SK-MEL-5 (cell line): ENCODE results near the gene FADS2. TPM values are rescaled to one million over a fixed set of nuclear protein-coding genes. Genes with fewer than 3 reads are reported as not detected.

Experiments
- DNase-seq: peaks from one replicate; pipeline ENCODE4 v3.0.0-alpha.2; 2016; ENCODE audit warnings: low read depth, low spot score
- in situ Hi-C: cut with HindIII; loops from 2 replicates; pipeline ENCODE4 v1.10.0; 2016; ENCODE audit warnings: low sequenced_read_pairs, high pct_unique_total_duplicates, low pct_unique_long_range_greater_than_20kb
- total RNA-seq: library from RNA; depleted of rRNA; stranded (reverse); fragments of >200 nt; shearing (Covaris generic); gene quantifications from 2 replicates; pipeline ENCODE4 v1.2.3, GENCODE V29; 2014

FADS2 gene
- total RNA-seq, 1 experiment from 2014 or later: 0.45 TPM

DNA sequence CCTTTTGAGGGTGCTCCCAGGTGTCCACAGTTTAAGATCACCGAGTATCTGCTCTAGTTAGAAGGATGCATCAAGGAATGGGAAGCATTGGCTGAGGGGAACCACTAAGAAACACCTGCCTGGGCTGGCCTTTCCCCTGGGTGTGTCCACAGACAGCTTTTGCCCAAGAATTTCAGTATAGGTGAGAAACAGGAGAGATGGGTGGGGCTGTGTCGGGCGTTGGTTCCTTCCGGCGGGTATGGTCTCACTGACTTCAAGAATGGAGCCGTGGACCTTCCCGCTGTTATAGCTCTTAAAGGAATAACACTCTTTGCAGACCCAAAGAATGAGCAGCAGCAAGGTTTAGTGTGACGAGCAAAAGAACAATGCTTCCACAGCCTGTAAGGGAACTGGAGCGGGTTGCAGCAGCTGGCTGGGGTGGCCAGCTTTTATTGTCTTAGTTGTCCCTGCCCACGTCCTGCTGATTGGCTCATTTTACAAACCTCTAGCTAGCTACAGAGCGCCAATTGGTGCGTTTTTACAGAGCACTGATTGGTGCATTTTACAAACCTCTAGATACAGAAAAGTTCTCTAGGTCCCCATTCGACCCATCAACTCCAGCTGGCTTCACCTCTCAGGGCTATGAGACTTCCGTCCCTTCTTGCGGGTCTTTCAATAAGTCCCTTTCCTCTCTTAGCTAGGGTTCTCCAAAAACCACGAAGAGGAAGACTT lies 13.7 kb upstream of the FADS2 start:
- peak; percentile 24 for DNase-seq
- in situ Hi-C loops: no loop called here

DNA sequence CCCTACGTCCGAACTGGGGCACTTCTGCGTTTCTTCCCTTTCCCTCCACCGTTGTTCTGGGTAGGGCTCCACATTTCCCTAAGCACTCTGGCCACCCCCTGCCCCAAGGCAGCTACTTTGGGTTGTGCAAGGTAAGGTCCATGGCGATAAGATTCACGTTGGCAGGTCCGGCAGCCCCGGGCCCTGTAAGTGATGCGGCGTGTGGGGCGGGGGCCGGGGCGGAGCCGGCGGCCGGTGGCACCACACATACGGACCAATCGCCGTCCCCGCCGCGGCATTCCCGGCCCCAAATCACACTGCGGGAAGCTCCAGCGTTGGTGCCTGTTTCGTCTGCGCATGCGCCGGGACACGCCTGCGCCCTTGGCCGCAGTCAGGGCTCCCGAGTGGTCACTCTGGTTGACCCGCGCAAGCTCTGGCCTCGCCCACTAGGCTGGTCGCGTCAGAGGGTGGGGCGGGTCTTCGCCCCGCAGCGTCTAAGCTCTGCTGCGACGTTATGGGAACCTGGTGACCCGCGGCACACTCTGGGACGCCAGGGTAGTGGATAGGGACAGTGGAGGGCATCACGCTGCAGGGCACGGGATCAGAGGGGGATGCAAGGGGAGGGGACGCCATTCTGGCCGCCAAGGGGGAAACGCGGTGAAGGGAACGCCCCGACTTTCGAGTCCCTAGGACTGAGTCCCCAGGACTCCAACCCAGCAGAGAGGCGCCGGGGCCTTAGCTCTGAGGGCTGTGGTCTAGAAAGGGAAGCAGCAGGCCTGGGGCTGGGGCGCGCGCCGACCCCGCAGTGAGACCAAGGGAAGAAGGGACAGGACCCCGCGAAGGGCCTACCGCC lies 12.9 kb upstream of the FADS2 start:
- in situ Hi-C loops: no loop called here

DNA sequence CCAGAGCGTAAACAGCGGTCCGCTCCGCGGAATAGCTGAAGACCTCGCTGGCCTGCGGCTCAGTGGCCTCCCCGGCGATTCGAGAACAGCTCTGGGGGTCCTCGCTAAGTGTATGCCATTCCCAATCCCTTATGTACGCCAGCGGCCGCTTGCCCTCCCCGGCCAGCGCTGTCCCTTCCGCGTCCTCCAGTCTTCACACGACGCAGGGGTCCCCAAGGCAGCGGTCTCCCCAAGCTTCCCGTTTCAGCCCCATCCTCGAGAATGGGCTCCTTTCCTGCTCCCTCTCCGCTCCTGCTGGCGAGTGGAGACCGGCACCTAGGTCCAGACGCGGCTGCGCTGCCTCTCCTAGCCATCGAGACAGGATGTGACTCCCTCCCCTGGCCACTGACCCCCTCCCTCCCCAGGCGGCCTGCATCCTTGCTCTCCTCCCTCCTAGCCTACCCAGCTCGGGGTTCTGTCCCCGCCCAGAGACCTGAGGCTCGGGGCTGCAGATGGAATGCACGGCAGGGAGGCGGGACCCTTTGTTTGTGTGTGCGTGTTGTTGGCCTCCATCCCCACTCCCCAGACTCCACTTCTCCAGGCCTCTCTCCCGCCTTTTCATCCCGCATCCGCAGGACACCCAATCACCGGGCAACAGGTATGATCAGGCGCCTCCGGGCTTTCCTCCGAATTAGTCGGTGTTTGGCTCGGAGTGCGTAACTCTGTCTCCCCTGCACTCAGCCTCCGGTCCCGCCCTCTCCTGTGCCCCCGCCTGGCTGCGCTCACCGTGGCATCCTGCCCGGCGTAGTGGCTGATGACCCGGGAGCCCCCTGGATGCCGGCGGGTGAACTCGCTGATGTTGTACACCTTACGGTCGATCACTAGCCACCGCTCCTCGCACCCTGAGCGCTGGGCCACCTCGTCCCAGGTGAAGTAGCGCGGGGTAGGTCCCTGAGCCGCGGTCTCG lies 12.0 kb upstream of the FADS2 start:
- in situ Hi-C loops: no loop called here
- peak; percentile 27 for DNase-seq

More for the DNA sequence above, 12.9 kb upstream of the FADS2 start:
- DNase-seq: peak; percentile 92

DNA sequence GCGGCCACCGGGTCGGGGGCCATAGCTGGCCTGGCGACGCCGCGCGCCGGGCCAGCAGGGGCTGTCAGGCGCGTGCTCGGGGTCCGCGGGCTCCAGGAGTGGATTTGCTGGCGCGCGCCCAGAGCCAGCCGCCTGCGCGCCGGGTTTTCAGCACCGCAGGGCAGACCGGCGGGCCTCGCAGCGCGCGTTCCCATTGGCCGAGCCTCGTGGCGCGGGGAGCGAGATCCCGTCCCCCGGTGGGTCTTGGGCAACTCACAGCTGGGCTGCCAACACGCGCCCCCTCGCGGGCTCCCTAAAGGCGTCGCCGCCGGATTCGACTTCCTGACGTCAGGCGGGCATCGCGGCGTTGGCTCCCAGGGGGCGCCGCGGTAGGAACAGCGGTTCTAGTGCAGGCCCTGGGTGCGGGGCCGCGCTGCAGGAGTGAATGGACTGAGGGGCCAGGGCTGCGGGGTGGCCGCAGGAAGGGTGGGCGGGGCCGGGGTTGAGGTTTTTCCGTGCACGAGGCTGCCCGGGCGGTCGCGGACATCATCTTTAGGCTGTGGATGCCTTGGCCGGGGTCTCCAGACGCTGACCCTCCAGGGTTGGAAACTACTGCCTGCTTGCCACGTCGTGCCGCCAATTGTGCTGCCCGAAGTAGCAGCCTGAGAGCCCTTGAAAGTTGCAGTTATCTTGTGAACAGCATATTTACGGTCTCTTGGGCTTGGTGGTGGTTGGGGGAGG lies 11.2 kb upstream of the FADS2 start, which contains the start of gene FADS1:
TSS of gene FADS1 (minus strand) at position 268 of the 720 bp plus-strand sequence. CDS start at position 194, 74 bp downstream.
- in situ Hi-C loops: no loop called here
- DNase-seq: peak; percentile 83

DNA sequence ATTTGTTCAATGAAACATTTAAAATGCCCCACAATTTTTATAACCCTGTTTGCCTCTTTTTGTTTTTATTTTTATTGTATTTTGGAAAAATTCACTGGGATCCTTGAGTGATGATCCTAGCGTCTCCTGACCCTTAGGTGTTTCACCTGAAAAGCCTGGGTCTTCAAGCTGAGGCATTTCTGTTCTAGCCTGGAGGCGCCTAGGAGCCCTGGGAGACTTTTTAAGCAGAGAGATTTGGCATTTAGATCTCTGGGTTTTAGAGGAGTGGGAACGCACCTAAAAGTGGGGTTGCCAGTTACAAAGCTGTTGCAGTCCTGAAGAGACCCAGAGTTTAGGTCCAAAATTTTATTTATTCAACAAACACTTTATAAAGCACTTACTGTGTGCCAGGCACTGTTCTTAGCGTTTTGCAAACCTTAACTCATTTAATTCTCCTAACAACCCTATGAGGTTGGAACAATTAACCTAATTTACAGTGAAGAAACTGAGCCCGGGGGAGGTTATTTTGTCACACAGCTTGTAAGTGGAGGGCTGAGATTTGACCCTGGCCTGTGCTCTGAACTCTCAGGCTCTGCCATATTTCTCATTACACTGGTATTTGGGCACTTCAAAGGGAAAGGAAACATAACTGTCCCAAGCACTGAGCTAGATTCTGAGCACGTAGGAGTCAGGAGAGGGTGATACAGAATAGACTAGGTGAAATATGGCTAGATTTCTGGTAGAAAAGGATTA lies 10.5 kb upstream of the FADS2 start:
- no peak for DNase-seq
- in situ Hi-C loops: no loop called here

DNA sequence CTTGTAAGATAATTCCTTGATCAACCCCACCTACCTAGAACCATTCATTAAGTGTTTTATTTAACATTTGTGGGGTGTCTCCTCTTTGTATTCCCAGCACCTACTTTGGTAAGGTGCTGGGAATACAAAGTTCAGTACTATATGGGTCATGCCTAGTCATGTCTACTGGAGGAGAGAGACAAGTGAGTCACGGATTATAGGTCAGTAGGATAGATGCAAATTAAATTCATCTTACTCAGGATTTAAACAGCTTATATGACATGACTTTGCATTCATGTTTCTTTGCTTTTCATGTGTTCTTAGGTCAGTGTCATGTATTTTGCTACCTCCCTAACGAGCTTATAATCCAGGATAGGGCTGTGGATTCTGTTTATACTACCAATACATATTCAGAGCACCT lies 7.9 kb upstream of the FADS2 start:
- DNase-seq: no peak
- in situ Hi-C loops: no loop called here

DNA sequence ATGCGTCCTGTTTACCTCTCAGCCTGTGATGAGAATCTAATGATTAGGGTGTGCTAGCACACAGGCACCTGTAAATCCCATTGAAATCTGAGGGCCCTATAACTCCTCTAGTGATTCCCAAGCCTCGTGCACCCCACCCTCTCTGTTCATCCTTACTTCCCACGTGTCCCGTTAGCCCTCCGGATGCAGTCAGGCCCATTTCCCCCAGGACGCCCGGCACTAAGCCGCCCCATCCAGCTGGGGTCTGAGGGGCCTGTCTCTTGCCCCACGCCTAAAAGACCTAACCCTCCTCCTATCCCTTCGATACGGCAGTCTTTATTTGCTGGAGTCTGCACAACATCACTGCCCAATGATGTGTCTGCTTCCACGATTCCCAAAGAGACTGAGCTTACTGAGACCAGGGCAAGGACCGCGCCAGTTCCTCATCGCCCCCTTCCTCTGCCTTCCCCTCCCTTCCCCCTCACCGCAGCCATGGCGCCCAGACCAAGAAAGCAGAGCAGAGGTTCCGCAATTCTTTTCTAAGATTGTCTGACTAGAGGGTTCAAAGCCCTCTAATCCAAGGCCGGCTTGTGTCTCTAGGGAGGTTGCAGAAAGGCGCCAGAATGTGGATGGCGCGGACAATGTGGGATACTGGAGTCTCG lies 1.1 kb upstream of the FADS2 start:
- in situ Hi-C loops: no loop called here
- no peak for DNase-seq

DNA sequence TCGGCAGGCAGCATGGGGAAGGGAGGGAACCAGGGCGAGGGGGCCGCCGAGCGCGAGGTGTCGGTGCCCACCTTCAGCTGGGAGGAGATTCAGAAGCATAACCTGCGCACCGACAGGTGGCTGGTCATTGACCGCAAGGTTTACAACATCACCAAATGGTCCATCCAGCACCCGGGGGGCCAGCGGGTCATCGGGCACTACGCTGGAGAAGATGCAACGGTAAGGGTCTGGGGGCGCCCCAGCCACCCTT lies 204 bp downstream of the FADS2 start:
- in situ Hi-C loops: no loop called here
- DNase-seq: no peak

DNA sequence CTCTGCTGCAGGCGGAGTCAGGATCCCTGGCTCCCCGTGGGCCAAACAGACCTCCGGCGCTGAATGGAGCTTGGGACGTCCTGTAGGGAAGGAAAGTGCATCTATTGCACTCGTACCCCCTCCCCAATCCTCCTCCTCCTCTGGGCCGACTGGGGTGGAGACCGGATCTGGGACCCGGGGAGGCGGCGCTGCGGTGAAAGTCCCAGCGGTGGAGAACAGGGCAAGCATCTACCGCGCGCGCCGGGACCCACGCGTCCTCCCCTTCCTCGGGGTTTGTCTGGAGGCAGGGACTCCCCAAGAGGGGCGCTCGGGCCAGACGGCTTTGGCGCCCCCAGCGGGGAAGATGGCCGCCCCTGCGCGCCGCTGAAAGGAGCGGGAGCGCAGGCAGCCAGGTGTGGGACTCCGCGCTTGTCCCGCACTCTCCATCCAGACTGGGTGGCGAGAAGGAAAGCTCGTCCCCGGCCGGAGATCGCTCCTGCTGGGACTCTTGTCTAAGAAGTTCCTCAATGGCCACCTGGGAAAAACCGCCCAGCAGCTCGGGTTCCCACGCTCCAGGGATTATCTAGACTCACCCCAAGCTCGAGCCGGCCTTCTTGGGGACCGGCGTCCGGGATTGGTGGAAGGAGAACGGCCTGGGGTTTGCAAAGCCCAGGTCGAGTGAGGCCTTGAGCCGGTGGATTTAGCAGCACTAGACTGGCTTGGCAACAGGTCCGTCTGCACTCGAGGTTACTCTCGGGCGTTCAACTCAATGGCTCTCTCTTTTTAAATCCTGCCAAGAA lies 718 bp downstream of the FADS2 start:
- no peak for DNase-seq

DNA sequence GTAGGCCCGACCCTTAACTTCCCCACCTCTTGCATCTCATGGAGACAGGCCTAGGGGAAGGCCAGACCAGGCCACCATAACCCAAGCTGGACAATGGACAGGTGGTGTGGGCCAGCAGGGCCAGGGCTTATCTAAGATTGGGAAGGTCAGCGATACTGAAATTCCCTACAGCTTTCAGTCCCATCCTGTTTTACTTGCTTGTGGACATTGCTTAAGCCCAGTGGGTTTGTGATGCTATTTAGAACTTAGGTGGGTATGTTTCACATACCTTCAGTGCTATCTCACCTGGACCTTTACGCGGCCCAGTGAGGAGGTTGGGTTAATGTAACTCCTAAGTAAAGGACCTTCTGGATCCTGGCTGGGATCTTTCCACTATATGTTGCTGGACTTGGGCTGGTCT lies 1.7 kb downstream of the FADS2 start:
- no peak for DNase-seq
- in situ Hi-C loops: no loop called here

More for the DNA sequence above, 718 bp downstream of the FADS2 start:
- in situ Hi-C loops: no loop called here

DNA sequence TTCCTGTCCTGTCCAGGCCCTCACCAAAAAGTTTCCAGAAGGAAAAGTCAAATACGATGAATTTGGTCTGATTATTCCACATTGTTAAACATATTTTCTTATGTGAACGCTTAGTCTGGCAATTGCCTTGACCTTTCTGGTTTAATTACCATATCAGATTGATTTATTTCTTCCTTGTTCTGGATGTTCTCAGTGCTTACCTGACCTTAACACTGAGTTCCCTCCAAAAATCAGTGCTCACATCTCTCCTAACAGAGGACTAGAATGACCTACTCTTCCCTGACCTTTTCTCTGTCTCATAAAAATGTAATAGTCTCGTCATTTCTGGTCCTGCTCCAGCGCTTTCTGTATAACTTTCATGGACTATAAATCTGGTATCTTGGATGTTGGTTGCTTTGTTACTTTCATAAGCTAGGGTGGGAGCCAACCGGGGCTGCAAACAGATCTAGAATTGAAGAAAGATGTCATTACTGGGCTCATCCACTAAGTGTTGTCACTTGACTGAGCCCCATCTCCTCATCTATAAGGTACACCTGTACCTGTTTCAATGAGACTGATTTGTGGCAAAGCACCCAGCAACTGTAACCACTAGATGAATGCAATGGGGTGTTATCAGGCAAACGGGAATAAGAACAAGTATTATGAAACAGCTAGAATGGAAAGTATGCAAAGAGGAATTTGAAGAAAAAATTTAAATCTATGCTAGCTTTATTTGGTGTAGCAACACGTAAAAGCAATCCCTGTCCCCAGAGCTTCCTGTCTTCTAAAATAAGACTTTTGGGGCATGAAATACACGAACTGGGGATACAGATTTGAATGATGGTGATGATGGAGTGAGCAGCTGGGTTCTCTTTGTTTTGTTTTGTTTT lies 2.4 kb downstream of the FADS2 start:
- no peak for DNase-seq
- in situ Hi-C loops: no loop called here

DNA sequence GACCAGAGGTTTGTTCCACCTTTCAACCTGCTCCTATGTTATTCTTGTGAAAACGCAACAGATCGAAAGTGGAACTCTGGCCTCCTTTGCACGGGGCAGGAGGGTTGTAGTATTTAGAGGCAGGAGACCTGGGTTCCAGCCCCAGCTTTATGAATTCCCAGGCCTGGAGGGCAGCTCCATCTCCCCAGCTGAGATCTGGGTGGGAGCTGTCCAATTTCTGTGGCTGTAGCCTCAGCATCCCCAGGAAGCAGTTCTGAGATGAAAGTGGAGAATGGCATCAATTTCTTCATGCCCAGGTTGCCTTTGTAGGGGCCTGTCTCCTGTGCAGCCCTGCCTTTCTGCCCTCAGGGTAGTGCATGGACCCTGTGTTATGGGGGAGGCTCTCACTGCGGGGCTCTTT lies 4.1 kb downstream of the FADS2 start:
- in situ Hi-C loops: no loop called here

DNA sequence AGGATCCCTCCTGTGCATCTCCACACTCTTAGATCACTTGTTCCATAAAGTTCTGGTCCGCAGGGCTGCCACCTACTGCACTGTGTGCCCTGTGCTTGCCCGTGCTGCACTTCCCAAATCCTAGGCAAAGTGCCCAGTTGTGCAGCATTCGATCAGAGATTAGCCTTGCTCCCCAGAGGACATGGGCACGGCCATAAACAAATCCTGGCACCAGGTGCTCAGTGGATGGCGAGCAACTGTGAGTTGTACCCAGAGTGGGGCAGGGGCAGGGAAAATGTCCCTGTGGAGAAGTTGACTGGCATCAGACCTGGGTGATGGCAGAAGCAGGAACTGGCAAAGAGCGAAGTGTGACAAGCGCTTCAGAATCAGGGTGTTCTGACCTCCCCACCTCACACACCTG lies 4.7 kb downstream of the FADS2 start:
- in situ Hi-C loops: no loop called here
- DNase-seq: no peak

More for the DNA sequence above, 4.1 kb downstream of the FADS2 start:
- DNase-seq: no peak

DNA sequence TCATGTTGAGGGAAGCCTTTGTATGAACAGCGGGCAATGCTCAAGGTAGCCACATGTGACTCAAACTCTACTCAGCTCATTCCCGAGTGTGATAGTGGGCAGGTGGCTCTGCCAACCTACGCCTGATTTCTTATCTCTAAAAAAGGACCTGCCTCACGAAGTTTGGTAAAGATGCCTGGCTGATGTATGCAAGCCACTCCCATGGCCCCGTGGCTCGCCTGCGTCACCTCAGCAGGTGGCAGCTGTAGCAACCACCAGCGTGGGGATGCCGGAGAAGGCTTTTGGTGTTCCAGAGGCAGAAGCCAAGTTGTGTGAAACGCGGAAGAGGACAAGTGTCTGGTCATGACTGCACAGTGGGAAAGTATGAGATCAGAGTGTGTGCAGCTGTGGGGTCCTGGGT lies 5.4 kb downstream of the FADS2 start:
- DNase-seq: no peak
- in situ Hi-C loops: no loop called here

DNA sequence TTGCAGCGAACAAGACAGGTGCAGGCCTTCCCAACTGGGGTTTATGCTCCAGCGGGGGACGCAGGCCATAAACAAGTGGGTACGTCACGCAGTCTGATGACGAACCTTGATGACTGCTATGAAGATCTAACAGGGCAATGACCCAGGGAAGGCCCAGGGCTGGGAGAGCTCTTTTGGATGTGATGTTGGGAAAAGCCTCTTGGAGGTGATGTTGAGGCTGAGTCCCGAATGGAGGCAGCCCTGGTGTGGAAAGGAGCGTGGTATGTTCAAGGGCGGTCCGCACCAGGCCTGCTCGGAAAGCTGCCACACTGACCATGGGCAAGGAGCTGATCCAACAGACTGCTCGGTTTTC lies 5.8 kb downstream of the FADS2 start:
- DNase-seq: no peak
- in situ Hi-C loops: no loop called here
